Islet of Langerhans (tissue), 1 donor: ENCODE data around the gene CFHR4.
"Not testable (repeated sequence)": the region's sequence is repeated elsewhere in the genome, so short reads cannot be mapped to it uniquely, and the experiment has no call there.

Source experiments
- FAIRE-seq: peaks from one replicate; lab custom pipeline; 2011; peaks lifted over from hg19 to GRCh38; lab: Jason Lieb, UNC

Gene CFHR4

DNA sequence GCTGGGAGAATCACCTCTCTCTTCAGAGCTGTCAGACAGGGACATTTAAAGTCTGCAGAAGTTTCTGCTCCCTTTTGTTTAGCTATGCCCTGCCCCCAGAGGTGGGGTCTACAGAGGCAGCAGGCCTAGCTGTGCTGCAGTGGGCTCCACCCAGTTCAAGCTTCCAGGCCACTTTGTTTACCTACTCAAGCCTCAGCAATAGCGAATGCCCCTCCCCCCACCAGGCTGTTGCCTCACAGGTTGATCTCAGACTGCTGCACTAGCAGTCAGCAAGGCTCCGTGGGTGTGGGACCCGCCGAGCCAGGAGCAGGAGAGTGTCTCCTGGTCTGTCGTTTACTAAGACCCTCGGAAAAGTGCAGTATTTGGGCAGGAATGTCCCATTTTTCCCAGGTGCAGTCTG is 53.6 kb downstream of the CFHR4 start:
- FAIRE-seq = not testable (repeated sequence)

- FAIRE-seq = not testable (repeated sequence)
These were observed 55.7 kb downstream of the CFHR4 start, which contains the start of gene CFHR2 for GRCh38 chr1:196943568-196943967. CFHR2 (plus strand) TSS chr1:196943738; CDS start chr1:196943881, 143 bp downstream.

DNA sequence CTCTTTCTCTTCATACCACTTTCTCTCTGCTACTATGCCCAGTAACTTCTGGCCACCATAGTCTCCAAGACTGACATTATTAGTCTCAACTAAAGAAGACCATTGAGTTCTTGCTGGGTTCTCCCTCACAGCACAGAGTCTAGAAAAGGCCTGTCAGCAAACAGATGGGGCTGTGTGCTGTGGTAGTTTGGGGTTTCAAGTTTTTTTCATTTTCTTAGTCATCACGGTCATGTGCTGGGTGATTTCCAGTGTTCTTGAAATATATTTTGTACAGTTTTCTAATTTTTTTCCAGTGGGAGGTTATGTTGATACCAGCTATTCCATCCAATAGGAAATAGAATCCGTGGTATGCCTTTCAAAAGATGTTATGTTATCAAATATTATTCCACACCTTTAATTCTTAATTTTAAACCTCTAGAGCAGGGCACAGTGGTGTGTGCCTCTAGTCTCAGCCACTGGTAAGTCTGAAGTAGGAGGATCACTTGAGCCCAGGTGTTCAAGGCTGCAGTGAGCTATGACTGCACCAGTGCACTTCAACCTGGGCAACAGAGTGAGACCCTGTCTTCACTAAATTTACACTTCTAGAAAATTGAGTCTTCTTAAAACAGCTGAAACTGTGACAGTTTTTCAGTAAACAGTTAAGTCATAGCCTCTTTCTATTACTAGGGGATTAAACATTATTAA is 64.0 kb downstream of the CFHR4 start:
- FAIRE-seq = no peak

DNA sequence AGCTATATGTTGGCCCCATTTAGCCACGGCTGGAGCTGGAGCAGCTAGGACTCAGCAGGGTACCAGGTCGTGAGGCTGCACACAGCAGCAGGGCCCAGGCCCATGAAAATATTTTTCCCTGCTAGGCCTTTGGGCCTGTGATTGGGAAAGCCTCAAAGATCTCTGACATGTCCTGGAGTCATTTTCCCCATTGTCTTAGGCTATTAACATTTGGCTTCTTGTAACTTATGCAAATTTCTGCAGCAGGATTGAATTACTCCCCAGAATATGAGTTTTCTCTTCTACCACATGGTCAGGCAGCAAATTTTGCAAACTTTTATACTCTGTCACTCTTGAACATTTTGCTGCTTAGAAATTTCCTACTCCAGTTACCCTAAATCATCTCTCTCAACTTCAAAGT is 66.9 kb downstream of the CFHR4 start:
- no peak for FAIRE-seq

DNA sequence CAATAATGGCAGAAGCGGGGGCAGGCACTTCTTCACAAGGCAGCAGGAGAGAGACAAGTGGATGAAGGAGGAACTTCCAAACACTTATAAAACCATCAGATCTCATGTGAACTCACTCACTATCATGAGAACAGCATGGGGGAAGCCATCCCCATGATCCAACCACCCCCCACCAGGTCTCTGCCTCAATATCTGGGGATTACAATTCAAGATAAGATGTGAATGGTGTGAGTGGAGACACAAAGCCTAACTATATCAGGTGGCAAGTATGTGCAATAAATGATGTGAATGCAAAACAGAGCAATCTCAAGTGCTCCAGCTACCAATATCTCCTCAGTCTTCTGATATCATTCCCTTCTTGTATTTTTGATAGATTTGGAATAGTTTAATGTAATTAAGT is 68.1 kb downstream of the CFHR4 start:
- no peak for FAIRE-seq

DNA sequence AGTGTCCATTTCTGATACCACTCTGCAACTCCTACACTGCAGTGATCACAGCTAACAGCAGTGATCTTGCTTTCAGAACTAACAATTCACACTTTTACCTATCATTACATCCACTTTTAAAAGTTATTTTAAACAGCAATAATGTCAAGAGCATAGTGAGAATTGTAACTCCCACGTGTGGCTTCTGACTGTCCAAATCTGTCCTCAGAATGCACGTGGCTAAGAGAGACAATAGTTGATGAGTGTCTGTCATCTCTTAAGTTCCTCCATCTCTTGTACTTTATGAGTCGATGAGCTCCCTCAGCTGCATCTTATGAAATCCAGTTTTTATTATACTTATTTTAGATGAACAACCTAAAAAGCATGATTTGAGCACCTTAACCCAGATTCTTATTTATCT is 73.0 kb downstream of the CFHR4 start:
- FAIRE-seq = no peak
